ENCODE data around the gene ZNF724. TPM values are rescaled to one million over a fixed set of nuclear protein-coding genes. Genes with fewer than 3 reads are reported as not detected.
"Not testable (repeated sequence)": the region's sequence is repeated elsewhere in the genome, so short reads cannot be mapped to it uniquely, and the experiment has no call there.

The ZNF724 gene
- total RNA-seq: 12.1 and 14.1 TPM in 2 replicates

GRCh38 chr19:23249911-23250649 lies at the start of gene ZNF724:
Gene ZNF724 (minus strand): TSS chr19:23250394. CDS start chr19:23250242, 152 bp downstream.
- DNase-seq (ENCODE audit: low spot score): peak; percentile 87
- Mint-ChIP-seq H3K27ac (peak within 1 kb of the TSS; percentile 93), H3K27me3 (ENCODE audit: insufficient read depth) (no peaks in the 10 kb centered on the region), H3K4me3 (peak within 1 kb of the TSS; percentile 93), H3K36me3 (ENCODE audit: low read depth) (peaks cover 31% of the 10 kb centered on the region), H3K4me1 (ENCODE audit: low read depth) (peaks cover 7% of the 10 kb centered on the region), H3K9me3 (peaks cover 17% of the 10 kb centered on the region)
- intact Hi-C loops (cut with micrococcal nuclease): loop anchor here (1.0 kb wide), 3 partner anchors 24 to 437 kb away; partner anchors contain the start of genes ZNF675 and ZNF91

- H3K27ac Mint-ChIP-seq: no peak overlapping the region
- peaks cover 52% of the 10 kb centered on the region for H3K9me3 Mint-ChIP-seq
- H3K4me3 Mint-ChIP-seq: no peak overlapping the region
- intact Hi-C loops (cut with micrococcal nuclease): no loop called here
- no peak for DNase-seq (ENCODE audit: low spot score)
- no peaks in the 10 kb centered on the region for H3K36me3 Mint-ChIP-seq (ENCODE audit: low read depth)
- no peaks in the 10 kb centered on the region for H3K4me1 Mint-ChIP-seq (ENCODE audit: low read depth)
- H3K27me3 Mint-ChIP-seq (ENCODE audit: insufficient read depth): no peaks in the 10 kb centered on the region
Observed at GRCh38 chr19:23294141-23294540, 43.9 kb upstream of the ZNF724 start.

- peaks cover 48% of the 10 kb centered on the region for H3K9me3 Mint-ChIP-seq
- not testable (repeated sequence) for H3K36me3 Mint-ChIP-seq (ENCODE audit: low read depth); H3K4me3 Mint-ChIP-seq
Observed at GRCh38 chr19:23289966-23290365, 39.8 kb upstream of the ZNF724 start.

GRCh38 chr19:23287620-23288019 lies 37.4 kb upstream of the ZNF724 start:
- H3K27me3 Mint-ChIP-seq (ENCODE audit: insufficient read depth): no peaks in the 10 kb centered on the region
- no peaks in the 10 kb centered on the region for H3K4me1 Mint-ChIP-seq (ENCODE audit: low read depth)
- no peak overlapping the region for H3K27ac Mint-ChIP-seq
- no peak overlapping the region for H3K4me3 Mint-ChIP-seq
- intact Hi-C loops (cut with micrococcal nuclease): no loop called here
- H3K9me3 Mint-ChIP-seq: peaks cover 50% of the 10 kb centered on the region
- no peaks in the 10 kb centered on the region for H3K36me3 Mint-ChIP-seq (ENCODE audit: low read depth)
- DNase-seq (ENCODE audit: low spot score): no peak

More at GRCh38 chr19:23289966-23290365, 39.8 kb upstream of the ZNF724 start:
- H3K27ac Mint-ChIP-seq; intact Hi-C loops (cut with micrococcal nuclease); DNase-seq (ENCODE audit: low spot score); H3K4me1 Mint-ChIP-seq (ENCODE audit: low read depth); H3K27me3 Mint-ChIP-seq (ENCODE audit: insufficient read depth): not testable (repeated sequence)

DNA sequence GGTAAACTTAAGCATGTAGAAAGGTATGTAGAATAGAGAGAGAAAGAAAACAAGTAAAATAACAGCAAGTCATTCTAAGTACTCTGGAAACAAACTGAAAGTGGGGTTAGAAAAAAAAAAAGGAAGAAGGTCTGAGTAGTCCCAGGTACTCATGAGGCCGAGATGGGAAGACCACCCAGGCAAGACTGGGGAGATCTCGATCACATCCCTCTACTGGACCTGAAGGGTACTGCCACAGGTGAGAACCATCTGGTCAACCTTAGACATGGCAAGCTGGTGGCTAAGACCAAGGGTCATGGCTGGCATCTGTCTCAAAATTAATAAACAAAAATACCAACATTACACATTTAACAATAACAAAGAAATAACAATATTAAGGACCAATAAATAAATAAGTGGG lies 36.3 kb upstream of the ZNF724 start:
- intact Hi-C loops (cut with micrococcal nuclease): no loop called here
- H3K27ac Mint-ChIP-seq: no peak overlapping the region
- H3K4me3 Mint-ChIP-seq: no peak overlapping the region
- no peaks in the 10 kb centered on the region for H3K4me1 Mint-ChIP-seq (ENCODE audit: low read depth)
- peaks cover 2% of the 10 kb centered on the region for H3K36me3 Mint-ChIP-seq (ENCODE audit: low read depth)
- peaks cover 54% of the 10 kb centered on the region for H3K9me3 Mint-ChIP-seq
- no peaks in the 10 kb centered on the region for H3K27me3 Mint-ChIP-seq (ENCODE audit: insufficient read depth)
- no peak for DNase-seq (ENCODE audit: low spot score)

DNA sequence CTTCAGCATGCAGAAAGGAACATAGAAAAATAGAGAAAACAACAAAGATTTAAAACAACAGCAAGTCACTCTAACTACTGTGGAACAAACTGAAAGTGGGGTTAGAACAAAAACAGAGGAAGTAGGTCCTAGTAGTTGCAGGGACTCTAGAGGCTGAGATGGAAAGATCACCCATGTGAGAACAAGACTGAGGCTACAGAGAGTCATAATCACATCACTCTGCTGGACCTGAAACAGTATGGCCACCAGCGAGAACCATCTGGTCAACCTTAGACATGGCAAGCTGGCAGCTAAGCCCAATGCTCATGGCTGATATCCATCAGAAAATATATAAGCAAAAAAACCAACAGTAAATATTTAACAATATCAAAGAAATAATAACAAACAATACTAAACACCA lies 35.8 kb upstream of the ZNF724 start:
- peaks cover 55% of the 10 kb centered on the region for H3K9me3 Mint-ChIP-seq
- no peak overlapping the region for H3K27ac Mint-ChIP-seq

DNA sequence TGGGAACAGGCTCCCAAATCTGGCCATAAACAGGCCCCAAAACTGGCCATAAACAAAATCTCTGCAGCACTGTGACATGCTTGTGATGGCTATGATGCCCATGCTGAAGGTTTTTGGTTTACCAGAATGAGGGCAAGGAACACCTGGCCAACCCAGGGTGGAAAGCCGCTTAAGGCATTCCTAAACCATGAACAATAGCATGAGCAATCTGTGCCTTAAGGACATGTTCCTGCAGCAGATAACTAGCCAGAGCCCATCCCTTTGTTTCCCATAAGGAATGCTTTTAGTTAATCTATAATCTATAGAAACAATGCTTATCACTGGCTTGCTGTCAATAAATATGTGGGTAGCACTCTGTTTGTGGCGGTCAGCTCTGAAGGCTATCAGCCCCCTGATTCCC lies 35.1 kb upstream of the ZNF724 start:
- DNase-seq (ENCODE audit: low spot score); H3K4me3 Mint-ChIP-seq; H3K4me1 Mint-ChIP-seq (ENCODE audit: low read depth); H3K27me3 Mint-ChIP-seq (ENCODE audit: insufficient read depth); H3K27ac Mint-ChIP-seq; H3K36me3 Mint-ChIP-seq (ENCODE audit: low read depth); intact Hi-C loops (cut with micrococcal nuclease): not testable (repeated sequence)
- peaks cover 55% of the 10 kb centered on the region for H3K9me3 Mint-ChIP-seq

More for the DNA sequence above, 35.8 kb upstream of the ZNF724 start:
- H3K4me3 Mint-ChIP-seq: no peak overlapping the region
- DNase-seq (ENCODE audit: low spot score): no peak
- peaks cover 2% of the 10 kb centered on the region for H3K36me3 Mint-ChIP-seq (ENCODE audit: low read depth)
- H3K27me3 Mint-ChIP-seq (ENCODE audit: insufficient read depth): no peaks in the 10 kb centered on the region
- intact Hi-C loops (cut with micrococcal nuclease): no loop called here
- no peaks in the 10 kb centered on the region for H3K4me1 Mint-ChIP-seq (ENCODE audit: low read depth)

- Mint-ChIP-seq H3K27me3 (ENCODE audit: insufficient read depth) (no peaks in the 10 kb centered on the region), H3K9me3 (peaks cover 52% of the 10 kb centered on the region), H3K4me1 (ENCODE audit: low read depth) (no peaks in the 10 kb centered on the region), H3K27ac (no peak overlapping the region), H3K36me3 (ENCODE audit: low read depth) (peaks cover 2% of the 10 kb centered on the region), H3K4me3 (no peak overlapping the region)
- DNase-seq (ENCODE audit: low spot score): no peak
- intact Hi-C loops (cut with micrococcal nuclease): no loop called here
Observed at GRCh38 chr19:23283925-23284324, 33.7 kb upstream of the ZNF724 start.

DNA sequence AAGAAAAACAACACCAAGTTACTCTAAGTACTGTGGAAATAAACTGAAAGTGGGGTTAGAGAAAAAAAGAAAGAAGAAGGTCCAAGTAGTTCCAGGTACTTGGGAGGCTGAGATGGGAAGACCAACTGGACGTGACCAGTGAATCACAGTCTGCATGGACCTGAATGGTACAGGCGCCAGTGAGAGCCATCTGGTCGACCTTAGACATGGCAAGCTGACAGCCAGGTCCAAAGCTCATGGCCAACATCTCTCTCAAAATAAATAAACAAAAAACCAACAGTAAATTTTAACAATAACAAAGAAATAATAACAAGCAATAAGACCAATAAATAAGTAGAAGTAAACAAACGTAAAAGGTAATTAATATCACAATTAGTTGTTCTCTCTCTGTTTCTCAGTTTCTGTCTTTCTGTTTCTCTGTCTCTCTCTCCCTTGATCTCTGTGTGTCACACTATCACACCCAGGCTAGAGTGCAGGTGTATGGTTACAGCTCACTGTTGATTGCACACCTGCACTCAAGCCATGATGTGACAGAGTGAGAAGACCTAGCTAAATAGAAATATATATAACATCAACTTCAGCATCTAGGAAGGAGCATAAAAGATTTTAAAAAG lies 31.6 kb upstream of the ZNF724 start:
- H3K27me3 Mint-ChIP-seq (ENCODE audit: insufficient read depth): no peaks in the 10 kb centered on the region
- H3K27ac Mint-ChIP-seq: no peak overlapping the region
- H3K36me3 Mint-ChIP-seq (ENCODE audit: low read depth): peaks cover 2% of the 10 kb centered on the region
- H3K4me1 Mint-ChIP-seq (ENCODE audit: low read depth): no peaks in the 10 kb centered on the region
- peaks cover 47% of the 10 kb centered on the region for H3K9me3 Mint-ChIP-seq
- H3K4me3 Mint-ChIP-seq: no peak overlapping the region
- no peak for DNase-seq (ENCODE audit: low spot score)
- intact Hi-C loops (cut with micrococcal nuclease): no loop called here

DNA sequence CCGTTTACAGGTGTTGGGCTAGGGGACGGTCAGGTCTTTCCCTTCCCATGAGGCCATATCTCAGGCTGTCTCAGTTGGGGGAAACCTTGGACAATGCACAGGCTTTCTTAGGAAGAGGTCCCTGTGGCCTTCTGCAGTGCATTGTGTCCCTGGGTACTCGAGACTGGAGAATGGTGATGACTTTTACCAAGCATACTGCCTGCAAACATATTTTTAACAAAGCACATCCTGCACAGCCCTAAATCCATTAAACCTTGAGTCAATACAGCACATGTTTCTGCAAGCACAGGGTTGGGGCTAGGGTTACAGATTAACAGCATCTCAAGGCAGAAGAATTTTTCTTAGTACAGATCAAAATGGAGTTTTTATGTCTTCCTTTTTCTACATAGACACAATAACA lies 27.9 kb upstream of the ZNF724 start:
- not testable (repeated sequence) for H3K4me1 Mint-ChIP-seq (ENCODE audit: low read depth); DNase-seq (ENCODE audit: low spot score); H3K4me3 Mint-ChIP-seq; H3K27me3 Mint-ChIP-seq (ENCODE audit: insufficient read depth); H3K36me3 Mint-ChIP-seq (ENCODE audit: low read depth); H3K27ac Mint-ChIP-seq
- peaks cover 31% of the 10 kb centered on the region for H3K9me3 Mint-ChIP-seq
- intact Hi-C loops (cut with micrococcal nuclease): loop anchor here (10.0 kb wide), 2 partner anchors 407 to 487 kb away; partner anchors contain the start of gene ZNF675

GRCh38 chr19:23273590-23274412 lies 23.6 kb upstream of the ZNF724 start:
- H3K4me3 Mint-ChIP-seq: peak overlapping the region; percentile 96
- H3K9me3 Mint-ChIP-seq: peaks cover 16% of the 10 kb centered on the region
- H3K4me1 Mint-ChIP-seq (ENCODE audit: low read depth): peaks cover 23% of the 10 kb centered on the region
- H3K27ac Mint-ChIP-seq: peak overlapping the region; percentile 90
- H3K27me3 Mint-ChIP-seq (ENCODE audit: insufficient read depth): no peaks in the 10 kb centered on the region
- H3K36me3 Mint-ChIP-seq (ENCODE audit: low read depth): peaks cover 20% of the 10 kb centered on the region
- DNase-seq (ENCODE audit: low spot score): peak; percentile 86
- intact Hi-C loops (cut with micrococcal nuclease): loop anchor here (1.0 to 10.0 kb wide), 5 partner anchors 24 to 640 kb away; partner anchors contain the start of genes ZNF675, ZNF724, ZNF726 and ZNF91

- Mint-ChIP-seq H3K4me3 (peak overlapping the region; percentile 96), H3K4me1 (ENCODE audit: low read depth) (peaks cover 23% of the 10 kb centered on the region), H3K36me3 (ENCODE audit: low read depth) (peaks cover 22% of the 10 kb centered on the region), H3K9me3 (peaks cover 16% of the 10 kb centered on the region), H3K27me3 (ENCODE audit: insufficient read depth) (no peaks in the 10 kb centered on the region), H3K27ac (peak overlapping the region; percentile 72)
- DNase-seq (ENCODE audit: low spot score): no peak
- intact Hi-C loops (cut with micrococcal nuclease): loop anchor here (10.0 kb wide), 2 partner anchors 412 to 492 kb away; partner anchors contain the start of gene ZNF675
Observed at GRCh38 chr19:23273022-23273589, 22.9 kb upstream of the ZNF724 start.

All from activated T-helper 1 cell treated with anti-CD3 and anti-CD28 coated beads, Interleukin-12 subunit alpha, Interleukin-12 subunit beta, Interleukin-2, Interleukin-4 antibody, amounts not matched to agents 30 ng/mL and 10 ng/mL and 1 ng/mL, durations not matched to agents 14 hours and 24 hours and 36 hours (primary cell).